ENCODE data around the gene PTCH1. TPM values are rescaled to one million over a fixed set of nuclear protein-coding genes. Genes with fewer than 3 reads are reported as not detected.

Gene PTCH1
- total and polyA plus RNA-seq, 10 of the 15 experiments (the other 5 are each of a cell fraction or from before 2014, with no cell fraction given), result 0.16 to 6.1 (median 2.6) TPM

GRCh38 chr9:95443301-95443700, 73.5 kb downstream of the PTCH1 start:
- peaks cover 0 to 2% of the 10 kb centered on the region in 2 experiments; a peak in 2 of 4 replicates for H3K36me3 ChIP-seq (ENCODE audit: control insufficient read depth in 2 of 2, insufficient read depth in 2 of 2, low read length in 1 of 2)
- SMC1A ChIA-PET (ENCODE audit: uncharacterized antibody, unreplicated experiment), result interaction anchor here (1.0 kb wide), 1 partner anchor 17 kb away, joined by 3 read pairs; no protein-coding TSS in a partner anchor
- no peaks in the 10 kb centered on the region for H3K9me3 ChIP-seq (replicated peaks; ENCODE audit: control insufficient read depth, insufficient read depth, low read length)
- no peaks in the 10 kb centered on the region for H3K27me3 ChIP-seq (replicated peaks in 1 of 2; ENCODE audit: control insufficient read depth in 2 of 2, insufficient read depth in 2 of 2, low read length in 1 of 2)
- CTCF ChIA-PET, result no interaction called here
- BruUV-seq (replicated peaks), result no TSS peak
- intact Hi-C loops (cut with micrococcal nuclease; ENCODE audit: unreplicated experiment) (no loop called here), in situ Hi-C loops (cut with MboI) (no loop called here)
- no peaks in the 10 kb centered on the region for H3K79me2 ChIP-seq (ENCODE audit: control insufficient read depth, insufficient read depth, low read length)
- ATAC-seq (no peak), FAIRE-seq (no peak), DNase-seq (ENCODE audit: low read depth, low spot score) (no peak)
- POLR2A ChIA-PET, result no interaction called here
- RAD21 ChIA-PET (ENCODE audit: unreplicated experiment), result interaction anchor here (0.6 kb wide), 1 partner anchor 1890 kb away, joined by 4 read pairs; no protein-coding TSS in a partner anchor
- H3K9ac ChIP-seq (ENCODE audit: control insufficient read depth, insufficient read depth, low read length), result no peak overlapping the region
- TF ChIP-seq SKIL (IDR thresholded peaks at IDR 0.05; ENCODE audit: low read depth, poor library complexity, severe bottlenecking) (no peak), RUNX3 (IDR thresholded peaks at IDR 0.05; ENCODE audit: low read length) (no peak), RFX5 (IDR thresholded peaks at IDR 0.05; ENCODE audit: low read depth, low read length) (no peak), ATF3 (IDR thresholded peaks at IDR 0.05; ENCODE audit: borderline replicate concordance, extremely low read depth, low read depth, low read length) (no peak), E4F1 (IDR thresholded peaks at IDR 0.05; ENCODE audit: borderline replicate concordance, partially characterized antibody) (no peak), BACH1 (IDR thresholded peaks at IDR 0.05; ENCODE audit: borderline replicate concordance) (no peak), ATF7 (IDR thresholded peaks at IDR 0.05; ENCODE audit: low read depth) (no peak), JUNB (IDR thresholded peaks at IDR 0.05) (no peak), RCOR1 (conservative IDR thresholded peaks at IDR 0.05; ENCODE audit: low read depth, low read length) (no peak), POU2F2 (IDR thresholded peaks at IDR 0.05; ENCODE audit: borderline replicate concordance, low read depth, low read length) (no peak), PAX5 (IDR thresholded peaks at IDR 0.05; ENCODE audit: borderline replicate concordance, low read depth, low read length) (no peak), TCF7 (IDR thresholded peaks at IDR 0.05; ENCODE audit: borderline replicate concordance) (no peak)
- TF ChIP-seq, protein P1, sequence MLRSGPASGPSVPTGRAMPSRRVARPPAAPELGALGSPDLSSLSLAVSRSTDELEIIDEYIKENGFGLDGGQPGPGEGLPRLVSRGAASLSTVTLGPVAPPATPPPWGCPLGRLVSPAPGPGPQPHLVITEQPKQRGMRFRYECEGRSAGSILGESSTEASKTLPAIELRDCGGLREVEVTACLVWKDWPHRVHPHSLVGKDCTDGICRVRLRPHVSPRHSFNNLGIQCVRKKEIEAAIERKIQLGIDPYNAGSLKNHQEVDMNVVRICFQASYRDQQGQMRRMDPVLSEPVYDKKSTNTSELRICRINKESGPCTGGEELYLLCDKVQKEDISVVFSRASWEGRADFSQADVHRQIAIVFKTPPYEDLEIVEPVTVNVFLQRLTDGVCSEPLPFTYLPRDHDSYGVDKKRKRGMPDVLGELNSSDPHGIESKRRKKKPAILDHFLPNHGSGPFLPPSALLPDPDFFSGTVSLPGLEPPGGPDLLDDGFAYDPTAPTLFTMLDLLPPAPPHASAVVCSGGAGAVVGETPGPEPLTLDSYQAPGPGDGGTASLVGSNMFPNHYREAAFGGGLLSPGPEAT (IDR thresholded peaks at IDR 0.05; ENCODE audit: low read depth), result no peak
- TF ChIP-seq, protein P2, sequence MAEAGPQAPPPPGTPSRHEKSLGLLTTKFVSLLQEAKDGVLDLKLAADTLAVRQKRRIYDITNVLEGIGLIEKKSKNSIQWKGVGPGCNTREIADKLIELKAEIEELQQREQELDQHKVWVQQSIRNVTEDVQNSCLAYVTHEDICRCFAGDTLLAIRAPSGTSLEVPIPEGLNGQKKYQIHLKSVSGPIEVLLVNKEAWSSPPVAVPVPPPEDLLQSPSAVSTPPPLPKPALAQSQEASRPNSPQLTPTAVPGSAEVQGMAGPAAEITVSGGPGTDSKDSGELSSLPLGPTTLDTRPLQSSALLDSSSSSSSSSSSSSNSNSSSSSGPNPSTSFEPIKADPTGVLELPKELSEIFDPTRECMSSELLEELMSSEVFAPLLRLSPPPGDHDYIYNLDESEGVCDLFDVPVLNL (IDR thresholded peaks at IDR 0.05; ENCODE audit: low read depth, low read length), result no peak
- TF ChIP-seq, protein P3, sequence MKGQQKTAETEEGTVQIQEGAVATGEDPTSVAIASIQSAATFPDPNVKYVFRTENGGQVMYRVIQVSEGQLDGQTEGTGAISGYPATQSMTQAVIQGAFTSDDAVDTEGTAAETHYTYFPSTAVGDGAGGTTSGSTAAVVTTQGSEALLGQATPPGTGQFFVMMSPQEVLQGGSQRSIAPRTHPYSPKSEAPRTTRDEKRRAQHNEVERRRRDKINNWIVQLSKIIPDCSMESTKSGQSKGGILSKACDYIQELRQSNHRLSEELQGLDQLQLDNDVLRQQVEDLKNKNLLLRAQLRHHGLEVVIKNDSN (IDR thresholded peaks at IDR 0.05; ENCODE audit: borderline replicate concordance, extremely low read length, insufficient read depth, low read depth, low read length), result no peak
- 98% methylated on average over 2 of the region's 2 CpGs for WGBS (ENCODE audit: insufficient coverage, insufficient replicate concordance, low lambda C conversion rate, missing lambda C conversion rate)
- H3K4me2 ChIP-seq (ENCODE audit: control insufficient read depth, insufficient read depth), result no peak overlapping the region
- no peaks in the 10 kb centered on the region for H4K20me1 ChIP-seq (ENCODE audit: control insufficient read depth, insufficient read depth)
- no peak overlapping the region for H3K4me3 ChIP-seq
- peaks cover 7% of the 10 kb centered on the region for H3K4me1 ChIP-seq (ENCODE audit: control insufficient read depth, insufficient read depth, low read length)
- H2AFZ ChIP-seq (ENCODE audit: control insufficient read depth, low read depth, low read length), result no peak overlapping the region
- no peak overlapping the region for H3K27ac ChIP-seq (ENCODE audit: control insufficient read depth, insufficient read depth)

Measured in GM12878 (cell line).